IPS-18c (cell line): ENCODE measurements around the gene LRRC75A.
A peak's percentile ranks its signal among the peaks of the same experiment; 100 is the strongest.
"Not testable (repeated sequence)": the region's sequence is repeated elsewhere in the genome, so short reads cannot be mapped to it uniquely, and the experiment has no call there.

ENCODE experiments used
- H3K4me3 ChIP-seq: 2 replicates; pipeline ENCODE4 v1.7.0; 2013; ENCODE audit warnings: low read depth, mild to moderate bottlenecking, low read length, moderate library complexity; ENCODE audit not compliant: insufficient read depth
- H3K9me3 ChIP-seq: one replicate; pipeline ENCODE4 v1.6.1; 2013; ENCODE audit warnings: mild to moderate bottlenecking, low read length, moderate library complexity; ENCODE audit not compliant: control insufficient read depth, insufficient read depth

Gene LRRC75A

GRCh38 chr17:16491703-16492612, at the start of gene LRRC75A:
TSS of gene LRRC75A (minus strand) at chr17:16492193. CDS start at chr17:16491990, 203 bp downstream.
- no peaks in the 10 kb centered on the region for H3K9me3 ChIP-seq
- peak within 1 kb of the TSS; percentile 60 for H3K4me3 ChIP-seq

GRCh38 chr17:16537130-16537458, 45.1 kb upstream of the LRRC75A start:
- Histone ChIP-seq H3K4me3 (no peak overlapping the region), H3K9me3 (peaks cover 2% of the 10 kb centered on the region)

GRCh38 chr17:16534236-16534635, 42.2 kb upstream of the LRRC75A start:
- H3K9me3 ChIP-seq: no peaks in the 10 kb centered on the region
- no peak overlapping the region for H3K4me3 ChIP-seq

DNA sequence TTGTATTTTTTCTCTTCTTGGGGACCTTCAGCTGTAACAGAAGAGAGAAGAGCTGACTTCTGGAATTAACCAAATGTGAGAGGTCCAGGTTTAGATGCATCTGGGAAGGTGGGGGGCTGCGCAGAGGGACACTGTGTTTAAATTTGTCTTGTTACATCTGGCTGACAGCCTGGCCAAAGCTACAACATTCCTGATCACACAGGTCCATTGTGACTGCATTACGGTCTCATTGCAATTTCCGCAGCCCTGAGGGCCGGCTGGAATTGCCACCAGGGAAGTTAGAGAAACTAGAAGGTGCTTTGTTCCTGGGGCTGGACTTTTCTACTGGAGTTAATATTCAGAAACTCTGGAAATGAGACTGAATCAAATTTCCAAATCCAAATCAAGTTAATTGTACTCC, 37.9 kb upstream of the LRRC75A start:
- Histone ChIP-seq H3K4me3 (no peak overlapping the region), H3K9me3 (no peaks in the 10 kb centered on the region)

DNA sequence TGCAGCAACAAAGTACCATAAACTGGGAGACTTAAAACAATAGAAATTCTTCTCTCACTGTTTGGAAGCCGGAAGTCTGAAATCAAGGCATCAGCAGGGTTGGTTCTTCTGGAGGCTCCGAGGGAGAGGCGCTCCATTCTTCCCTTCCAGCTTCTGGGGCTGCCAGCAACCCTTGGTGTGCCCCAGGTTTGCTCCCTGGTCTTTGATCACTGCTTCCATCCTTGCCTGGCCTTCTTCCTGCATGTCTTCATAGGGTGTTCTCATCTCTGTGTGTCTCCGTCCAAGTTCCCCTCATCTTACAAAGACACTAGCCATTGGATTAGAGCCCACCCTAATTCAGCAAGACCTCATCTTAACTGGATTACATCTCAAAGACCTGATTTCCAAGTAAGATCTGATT, 35.3 kb upstream of the LRRC75A start:
- H3K4me3 ChIP-seq: no peak overlapping the region
- no peaks in the 10 kb centered on the region for H3K9me3 ChIP-seq

DNA sequence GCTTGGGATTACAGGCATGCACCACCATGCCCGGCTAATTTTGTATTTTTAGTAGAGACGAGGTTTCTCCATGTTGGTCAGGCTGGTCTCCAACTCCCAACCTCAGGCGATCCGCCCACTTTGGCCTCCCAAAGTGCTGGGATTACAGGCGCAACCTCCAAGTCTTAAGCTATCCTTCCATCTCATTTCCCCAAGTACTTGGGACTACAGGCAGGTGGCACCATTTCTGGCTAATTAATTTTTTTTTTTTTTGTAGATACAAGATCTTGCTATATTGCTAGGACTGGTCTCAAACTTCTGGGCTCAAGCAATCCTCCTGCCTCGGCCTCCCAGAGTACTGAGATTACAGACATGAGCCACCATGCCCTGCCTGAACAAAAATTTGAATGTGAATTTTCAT, 33.6 kb upstream of the LRRC75A start:
- not testable (repeated sequence) for H3K9me3 ChIP-seq, H3K4me3 ChIP-seq

DNA sequence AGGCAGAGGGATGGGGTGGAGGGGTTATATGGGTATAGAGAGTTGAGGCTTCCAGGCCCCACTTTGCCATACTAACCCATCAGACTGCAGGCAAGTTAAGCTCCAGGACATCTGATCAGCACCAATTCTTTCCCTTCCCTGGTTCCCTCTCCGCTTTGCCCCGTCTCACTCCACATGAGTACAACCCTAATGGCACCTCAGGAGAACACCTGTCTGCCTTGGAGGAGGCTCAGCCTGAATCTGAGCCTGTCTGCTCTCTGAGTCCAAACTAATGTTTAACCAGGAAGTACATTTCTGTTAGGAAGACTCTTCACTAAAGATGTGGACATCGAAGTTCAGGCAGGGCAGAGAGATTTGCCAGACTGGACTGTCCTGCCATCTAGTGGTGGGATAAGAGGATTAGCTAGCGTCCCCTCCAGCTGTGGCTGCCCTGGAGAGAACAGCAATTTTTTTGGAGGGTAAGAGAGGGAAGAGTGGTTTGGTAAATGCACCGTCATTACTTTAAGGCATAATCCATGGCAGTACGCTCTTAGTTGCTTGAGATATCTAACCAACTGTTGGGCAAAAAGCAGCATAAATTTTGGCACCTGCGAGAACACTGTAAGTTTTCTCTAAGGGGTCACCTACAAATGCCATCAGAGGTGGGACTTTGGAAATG, 29.2 kb upstream of the LRRC75A start:
- Histone ChIP-seq H3K9me3 (no peaks in the 10 kb centered on the region), H3K4me3 (no peak overlapping the region)

- H3K9me3 ChIP-seq: no peaks in the 10 kb centered on the region
- no peak overlapping the region for H3K4me3 ChIP-seq
Measured at GRCh38 chr17:16519021-16519420, 27.0 kb upstream of the LRRC75A start.

- Histone ChIP-seq H3K9me3 (no peaks in the 10 kb centered on the region), H3K4me3 (no peak overlapping the region; the same call in 1 of the 2 replicates)
Measured at GRCh38 chr17:16517477-16517876, 25.5 kb upstream of the LRRC75A start.

DNA sequence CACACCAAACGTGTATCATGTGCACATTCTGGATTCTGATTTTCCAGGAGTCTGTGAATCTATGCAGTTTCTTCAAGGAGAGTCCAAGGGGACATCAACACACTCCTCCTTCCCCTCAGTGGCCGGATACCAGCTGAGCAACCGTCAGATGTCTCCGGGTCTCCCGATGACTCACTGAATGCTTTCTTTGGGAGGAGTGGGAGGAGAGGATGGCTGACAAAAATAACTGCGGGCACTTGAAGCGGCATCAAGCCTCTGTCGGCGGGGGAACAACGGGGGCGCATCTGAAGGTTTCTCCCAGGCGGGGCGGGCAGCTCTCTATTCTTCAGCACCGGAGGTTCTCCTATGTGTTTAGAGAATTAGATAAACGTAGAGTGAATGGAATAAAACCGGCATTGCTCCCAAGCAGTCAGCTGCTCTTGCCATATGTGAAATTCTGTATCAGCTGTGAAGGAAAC, 24.6 kb upstream of the LRRC75A start:
- no peak overlapping the region for H3K4me3 ChIP-seq
- no peaks in the 10 kb centered on the region for H3K9me3 ChIP-seq

DNA sequence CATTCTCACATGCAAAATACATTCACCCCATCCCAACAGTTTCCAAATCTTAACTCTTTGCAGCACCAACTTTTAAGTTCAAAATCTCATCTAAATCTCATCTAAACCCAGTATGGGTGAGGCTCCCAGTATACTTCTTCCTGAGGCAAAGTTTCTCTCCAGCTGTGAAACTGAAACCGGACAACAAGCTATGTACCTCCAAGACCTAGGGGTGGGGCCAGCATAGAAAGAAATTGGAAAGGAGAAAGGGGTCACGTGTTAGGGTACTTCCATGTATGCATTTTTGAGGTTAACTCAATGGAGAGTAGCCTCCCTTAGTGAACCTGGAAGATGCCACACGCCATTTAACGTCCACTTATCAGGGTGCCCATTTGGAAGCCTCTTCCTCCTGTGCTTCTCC, 23.9 kb upstream of the LRRC75A start:
- Histone ChIP-seq H3K9me3 (no peaks in the 10 kb centered on the region), H3K4me3 (no peak overlapping the region)

DNA sequence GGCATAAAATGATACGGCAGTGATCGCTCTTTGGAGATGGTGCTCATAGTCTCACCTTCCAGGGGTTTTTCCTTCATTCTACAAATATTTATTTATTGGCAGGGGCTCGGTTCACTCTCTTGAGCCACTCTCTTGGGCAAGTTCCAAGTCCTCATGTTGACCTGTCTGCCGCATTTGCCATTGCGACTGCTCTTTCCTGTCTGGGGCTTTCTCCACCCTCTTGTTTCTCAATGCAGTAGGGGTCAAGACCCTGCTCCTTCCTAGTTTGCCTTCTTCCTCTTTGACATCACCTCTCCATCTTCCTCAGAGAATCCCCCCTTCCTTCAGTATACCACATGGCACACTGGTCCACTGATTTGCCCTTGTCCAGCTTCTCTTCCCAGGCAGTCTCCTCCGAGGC, 21.9 kb upstream of the LRRC75A start:
- Histone ChIP-seq H3K9me3 (no peaks in the 10 kb centered on the region), H3K4me3 (no peak overlapping the region)

DNA sequence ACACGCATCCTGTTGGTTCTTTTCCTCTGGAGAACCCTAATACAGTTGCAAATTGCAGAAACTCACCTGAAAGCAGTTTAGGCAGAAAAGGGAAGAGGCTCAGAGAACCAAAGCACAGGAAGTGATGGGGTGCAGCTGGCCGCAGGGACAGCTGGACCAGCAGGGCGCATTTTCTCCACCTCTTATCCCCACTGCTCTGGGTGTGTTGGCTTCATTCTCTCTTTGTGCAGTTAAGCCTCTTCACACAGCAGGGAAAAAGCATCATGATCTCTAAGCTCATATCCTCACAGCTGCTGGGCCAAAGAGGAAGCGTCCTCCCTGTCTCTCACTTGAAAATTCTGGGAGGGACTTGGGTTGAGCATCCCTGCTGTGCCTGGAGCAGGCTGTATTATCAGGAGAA, 20.0 kb upstream of the LRRC75A start:
- Histone ChIP-seq H3K4me3 (no peak overlapping the region), H3K9me3 (no peaks in the 10 kb centered on the region)

GRCh38 chr17:16511593-16511992, 19.6 kb upstream of the LRRC75A start:
- no peak overlapping the region for H3K4me3 ChIP-seq
- no peaks in the 10 kb centered on the region for H3K9me3 ChIP-seq

DNA sequence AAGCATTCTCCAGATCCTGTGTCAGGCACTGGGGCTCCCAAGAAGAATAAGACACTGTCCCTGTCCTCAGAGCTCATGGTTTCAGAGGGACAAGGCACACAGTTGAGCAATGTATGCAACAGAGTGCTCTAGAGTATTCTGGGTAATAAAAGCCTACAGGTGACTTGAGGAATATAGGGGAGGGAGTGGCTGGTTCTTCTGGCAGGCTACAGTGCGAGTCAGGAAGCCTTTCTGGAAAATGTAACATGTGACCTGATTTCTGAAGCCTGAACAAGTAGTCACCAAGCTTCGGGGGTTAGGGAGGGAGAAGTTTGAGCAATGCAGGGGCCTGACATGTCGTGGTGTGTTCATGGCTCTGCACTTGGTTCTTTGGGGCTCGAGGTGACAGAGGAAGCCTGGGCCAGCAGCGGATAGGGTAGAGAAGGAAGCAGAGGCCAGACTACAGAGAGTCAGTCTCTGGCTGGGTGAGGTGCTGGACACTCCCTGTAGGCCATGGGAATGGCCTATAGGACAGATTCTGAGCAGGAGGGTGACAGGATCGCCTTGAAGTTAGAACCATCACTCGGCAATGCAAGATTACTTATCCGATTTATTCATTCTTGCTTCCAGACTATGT, 16.0 kb upstream of the LRRC75A start:
- no peaks in the 10 kb centered on the region for H3K9me3 ChIP-seq
- no peak overlapping the region for H3K4me3 ChIP-seq

DNA sequence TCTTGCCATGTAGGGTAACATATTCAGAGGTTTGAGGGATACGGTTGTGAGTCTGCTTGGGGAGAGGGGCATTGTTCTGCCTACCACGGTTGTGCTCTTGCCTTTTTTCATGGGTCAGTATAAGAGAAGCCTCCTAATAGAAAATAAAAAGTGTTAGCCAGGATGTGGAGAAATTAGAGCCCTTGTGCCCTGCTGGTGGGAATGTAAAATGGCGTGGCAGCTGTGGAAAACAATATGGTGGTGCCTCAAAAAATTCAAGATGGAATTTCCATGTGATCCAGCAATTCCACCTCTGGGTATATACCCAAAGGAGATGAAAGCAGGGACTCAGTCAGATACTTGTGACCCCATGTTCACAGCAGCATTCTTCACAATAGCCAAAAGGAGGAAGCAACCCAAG, 14.2 kb upstream of the LRRC75A start:
- H3K9me3 ChIP-seq: no peaks in the 10 kb centered on the region
- no peak overlapping the region for H3K4me3 ChIP-seq

GRCh38 chr17:16504984-16505383, 13.0 kb upstream of the LRRC75A start:
- H3K4me3 ChIP-seq: no peak overlapping the region

More at GRCh38 chr17:16504984-16505383, 13.0 kb upstream of the LRRC75A start:
- H3K9me3 ChIP-seq: no peaks in the 10 kb centered on the region
